Left lung (tissue), 10 donors: ENCODE results near the gene DEPDC5. TPM values are rescaled to one million over a fixed set of nuclear protein-coding genes. Genes with fewer than 3 reads are reported as not detected.

Source experiments
- ATAC-seq: fragments of 200-7000 bp; cut with Tn5 transposase; one replicate; pipeline ENCODE4 v1.9.1; 2020; ENCODE audit warnings: moderate library complexity
- DNase-seq, 4 donors: peaks; one replicate each; pipeline ENCODE4 v3.0.0-alpha.2; 2013 to 2020
- H3K27ac ChIP-seq, 2 donors: fragments of 200-600 bp; sonication (generic) in 1 of 2; one replicate each; pipeline versions ENCODE4 v1.5.0 to v1.8.0; 2020 to 2021
- H3K27me3 ChIP-seq, 2 donors: fragments of 200-600 bp; sonication (generic) in 1 of 2; one replicate each; pipeline versions ENCODE4 v1.5.0 to v1.8.0; 2020 to 2021
- H3K36me3 ChIP-seq, 2 donors: fragments of 200-600 bp; sonication (generic) in 1 of 2; one replicate each; pipeline versions ENCODE4 v1.5.0 to v1.8.0; 2020 to 2021
- H3K4me1 ChIP-seq, 2 donors: fragments of 200-600 bp; one replicate each; pipeline ENCODE4 v1.8.0; 2021
- H3K4me3 ChIP-seq, 2 donors: fragments of 200-600 bp; sonication (generic) in 1 of 2; one replicate each; pipeline versions ENCODE4 v1.5.0 to v1.8.0; 2020 to 2021; ENCODE audit warnings: mild to moderate bottlenecking in 1 of 2
- H3K9me3 ChIP-seq, 2 donors: fragments of 200-600 bp; sonication (generic) in 1 of 2; one replicate each; pipeline versions ENCODE4 v1.5.0 to v1.8.0; 2020 to 2021
- CTCF ChIP-seq, 2 donors: fragments of 200-600 bp; sonication (generic) in 1 of 2; IDR thresholded peaks; one replicate each; pipeline versions ENCODE4 v1.5.0 to v1.8.0; 2021; ENCODE audit warnings: antibody characterized with exemption in 2 of 2
- intact Hi-C, 2 donors: fragments of 100-400 bp; cut with DNase I; formaldehyde crosslinking; loops; one replicate each; pipeline versions ENCODE4 v1.11.2 to v1.14.2; 2022
- polyA plus RNA-seq, 6 donors: library from polyadenylated mRNA; unstranded; fragments of 120-200 nt; gene quantifications; one replicate each; pipeline ENCODE4 v1.2.1, GENCODE V29; 2013; ENCODE audit not compliant: insufficient read length in 6 of 6
- total RNA-seq, 2 donors: library from RNA; stranded (reverse); fragmentation: NEBNext Ultra II Directional; extraction: Animal tissue kit (Norgen Biotek cat#: 25700); gene quantifications; one replicate each; pipeline ENCODE4 v1.2.1, GENCODE V29; 2021
- donor health status: DM: no; HTN: yes; CAD: no.
- donor health status: DM: no; HTN: no; CAD: no.

The DEPDC5 gene
- total and polyA plus RNA-seq, 8 donors: 14.9 to 31.1 (median 18.0) TPM

- no peak for DNase-seq
- Histone ChIP-seq H3K27ac (no peak overlapping the region), H3K27me3 (no peaks in the 10 kb centered on the region), H3K4me1 (peaks cover 0 to 6% of the 10 kb centered on the region in 2 donors), H3K36me3 (peaks cover 0 to 77% of the 10 kb centered on the region in 2 donors), H3K9me3 (no peaks in the 10 kb centered on the region), H3K4me3 (no peak overlapping the region)
- no peak for ATAC-seq
- intact Hi-C loops: no loop called here
- no peak for TF ChIP-seq CTCF (IDR thresholded peaks at IDR 0.05)
These were observed 74.9 kb downstream of the DEPDC5 start for GRCh38 chr22:31828739-31829138.

- DNase-seq: no peak
- Histone ChIP-seq H3K4me3 (no peak overlapping the region), H3K4me1 (peaks cover 0 to 6% of the 10 kb centered on the region in 2 donors), H3K27ac (peak overlapping the region in 1 of 2 donors; percentile 37), H3K27me3 (no peaks in the 10 kb centered on the region), H3K9me3 (no peaks in the 10 kb centered on the region), H3K36me3 (peaks cover 0 to 77% of the 10 kb centered on the region in 2 donors)
- intact Hi-C loops: no loop called here
- no peak for TF ChIP-seq CTCF (IDR thresholded peaks at IDR 0.05)
- ATAC-seq: peak; percentile 78
These were observed 75.7 kb downstream of the DEPDC5 start for GRCh38 chr22:31829505-31829904.

GRCh38 chr22:31830721-31831070, 76.9 kb downstream of the DEPDC5 start:
- Histone ChIP-seq H3K4me1 (peaks cover 0 to 6% of the 10 kb centered on the region in 2 donors), H3K4me3 (no peak overlapping the region), H3K9me3 (no peaks in the 10 kb centered on the region), H3K36me3 (peaks cover 0 to 81% of the 10 kb centered on the region in 2 donors), H3K27ac (no peak overlapping the region), H3K27me3 (no peaks in the 10 kb centered on the region)
- intact Hi-C loops: no loop called here
- TF ChIP-seq CTCF (IDR thresholded peaks at IDR 0.05): no peak
- ATAC-seq: no peak
- DNase-seq: no peak

GRCh38 chr22:31833930-31834329, 80.1 kb downstream of the DEPDC5 start:
- ATAC-seq (no peak), DNase-seq (no peak)
- H3K27ac ChIP-seq: no peak overlapping the region
- H3K9me3 ChIP-seq: no peaks in the 10 kb centered on the region
- H3K4me1 ChIP-seq: peaks cover 0 to 6% of the 10 kb centered on the region in 2 donors
- intact Hi-C loops: no loop called here
- TF ChIP-seq CTCF (IDR thresholded peaks at IDR 0.05): no peak
- no peak overlapping the region for H3K4me3 ChIP-seq
- H3K27me3 ChIP-seq: no peaks in the 10 kb centered on the region
- H3K36me3 ChIP-seq: peaks cover 0 to 81% of the 10 kb centered on the region in 2 donors

GRCh38 chr22:31836010-31836409, 82.2 kb downstream of the DEPDC5 start:
- H3K27me3 ChIP-seq: no peaks in the 10 kb centered on the region
- peaks cover 0 to 92% of the 10 kb centered on the region in 2 donors for H3K36me3 ChIP-seq
- ATAC-seq: no peak
- intact Hi-C loops: no loop called here
- no peaks in the 10 kb centered on the region for H3K9me3 ChIP-seq
- H3K4me3 ChIP-seq: no peak overlapping the region
- TF ChIP-seq CTCF (IDR thresholded peaks at IDR 0.05): no peak
- no peak for DNase-seq
- no peak overlapping the region for H3K27ac ChIP-seq
- H3K4me1 ChIP-seq: no peaks in the 10 kb centered on the region
